HUES64 (cell line): Measurements from ENCODE around the gene CLCA2.

ENCODE experiments used
- H3K27ac ChIP-seq: 2 replicates; pipeline ENCODE4 v1.7.0; 2013; ENCODE audit warnings: low read depth, low read length, inconsistent platforms
- H3K27me3 ChIP-seq: 2 replicates; pipeline ENCODE4 v1.6.1; 2013; ENCODE audit warnings: mild to moderate bottlenecking, low read length; ENCODE audit not compliant: insufficient read depth
- H3K36me3 ChIP-seq: 2 replicates; pipeline ENCODE4 v1.6.1; 2013; ENCODE audit warnings: mild to moderate bottlenecking, low read length; ENCODE audit not compliant: insufficient read depth
- H3K4me1 ChIP-seq: 2 replicates; pipeline ENCODE4 v1.6.1; 2013; ENCODE audit warnings: mild to moderate bottlenecking, low read length, moderate library complexity; ENCODE audit not compliant: insufficient read depth
- H3K4me3 ChIP-seq: 2 replicates; pipeline ENCODE4 v1.5.1; 2013; ENCODE audit warnings: mild to moderate bottlenecking, low read length, moderate library complexity
- H3K9ac ChIP-seq: 2 replicates; pipeline ENCODE4 v1.6.1; 2013; ENCODE audit warnings: mild to moderate bottlenecking, low read depth, low read length
- H3K9me3 ChIP-seq: 2 replicates; pipeline ENCODE4 v1.6.1; 2013; ENCODE audit warnings: low read depth, low read length; ENCODE audit not compliant: insufficient read depth
- WGBS: fragments of 150-250, 120-280 bp; methylation state at CpG from one replicate; pipeline ENCODE4 v1.1.7; 2013; ENCODE audit warnings: missing lambda C conversion rate; 5-methylcytosine and 5-hydroxymethylcytosine counted together

CLCA2 gene

DNA sequence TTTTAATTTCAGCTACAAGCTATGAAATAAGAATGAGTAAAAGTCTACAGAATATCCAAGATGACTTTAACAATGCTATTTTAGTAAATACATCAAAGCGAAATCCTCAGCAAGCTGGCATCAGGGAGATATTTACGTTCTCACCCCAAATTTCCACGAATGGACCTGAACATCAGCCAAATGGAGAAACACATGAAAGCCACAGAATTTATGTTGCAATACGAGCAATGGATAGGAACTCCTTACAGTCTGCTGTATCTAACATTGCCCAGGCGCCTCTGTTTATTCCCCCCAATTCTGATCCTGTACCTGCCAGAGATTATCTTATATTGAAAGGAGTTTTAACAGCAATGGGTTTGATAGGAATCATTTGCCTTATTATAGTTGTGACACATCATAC lies 31.1 kb downstream of the CLCA2 start:
- Histone ChIP-seq H3K27me3 (no peaks in the 10 kb centered on the region), H3K27ac (no peak overlapping the region), H3K4me1 (peaks cover 3% of the 10 kb centered on the region; the same call in 1 of the 2 replicates), H3K4me3 (no peak overlapping the region), H3K9me3 (no peaks in the 10 kb centered on the region), H3K9ac (no peak overlapping the region), H3K36me3 (no peaks in the 10 kb centered on the region)
- 97% methylated on average over 5 of the region's 5 CpGs for WGBS

GRCh38 chr1:86460998-86461397 lies 37.0 kb downstream of the CLCA2 start:
- Histone ChIP-seq H3K4me1 (no peaks in the 10 kb centered on the region), H3K36me3 (no peaks in the 10 kb centered on the region), H3K9me3 (no peaks in the 10 kb centered on the region), H3K4me3 (no peak overlapping the region), H3K9ac (no peak overlapping the region), H3K27me3 (no peaks in the 10 kb centered on the region), H3K27ac (no peak overlapping the region)
- WGBS = 75% methylated on average over 1 of the region's 1 CpG

GRCh38 chr1:86461482-86461881 lies 37.5 kb downstream of the CLCA2 start:
- H3K36me3 ChIP-seq = no peaks in the 10 kb centered on the region
- no peaks in the 10 kb centered on the region for H3K4me1 ChIP-seq
- 91% methylated on average over 3 of the region's 3 CpGs for WGBS
- H3K9ac ChIP-seq = no peak overlapping the region
- H3K4me3 ChIP-seq = no peak overlapping the region
- H3K9me3 ChIP-seq = no peaks in the 10 kb centered on the region
- no peak overlapping the region for H3K27ac ChIP-seq
- no peaks in the 10 kb centered on the region for H3K27me3 ChIP-seq

- Histone ChIP-seq H3K27me3 (no peaks in the 10 kb centered on the region), H3K9ac (no peak overlapping the region), H3K36me3 (no peaks in the 10 kb centered on the region), H3K27ac (no peak overlapping the region), H3K4me3 (no peak overlapping the region), H3K9me3 (no peaks in the 10 kb centered on the region), H3K4me1 (no peaks in the 10 kb centered on the region)
- WGBS = no CpG with 5 or more reads among the region's 1 CpG
These were observed 40.8 kb downstream of the CLCA2 start for GRCh38 chr1:86464819-86465218.

- H3K36me3 ChIP-seq = no peaks in the 10 kb centered on the region
- H3K9me3 ChIP-seq = no peaks in the 10 kb centered on the region
- H3K9ac ChIP-seq = no peak overlapping the region
- no peaks in the 10 kb centered on the region for H3K27me3 ChIP-seq
- no peak overlapping the region for H3K4me3 ChIP-seq
- no peaks in the 10 kb centered on the region for H3K4me1 ChIP-seq
- no peak overlapping the region for H3K27ac ChIP-seq
- 85% methylated on average over 2 of the region's 2 CpGs for WGBS
These were observed 42.3 kb downstream of the CLCA2 start for GRCh38 chr1:86466109-86466844.

DNA sequence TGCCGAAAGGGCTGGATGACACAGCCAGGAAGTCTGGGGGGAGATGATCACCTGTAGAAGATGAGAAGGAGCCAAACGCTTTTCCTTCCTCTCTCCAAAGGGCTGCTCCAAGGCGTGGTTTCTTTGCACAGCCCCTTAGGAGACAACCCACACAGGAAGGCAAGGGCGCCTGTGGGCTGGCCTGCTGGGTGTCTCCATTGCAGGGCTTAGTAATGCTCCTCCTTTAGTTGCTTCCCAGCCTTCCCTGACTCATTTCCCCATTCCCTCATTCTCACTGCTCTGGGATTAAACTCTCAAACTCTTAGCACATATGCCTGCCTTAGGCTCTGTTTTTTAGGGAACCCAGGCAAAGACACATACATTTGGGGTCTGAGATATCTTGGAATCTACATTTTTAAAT lies 43.0 kb downstream of the CLCA2 start:
- Histone ChIP-seq H3K36me3 (no peaks in the 10 kb centered on the region), H3K4me1 (no peaks in the 10 kb centered on the region), H3K27ac (no peak overlapping the region), H3K27me3 (no peaks in the 10 kb centered on the region), H3K9me3 (no peaks in the 10 kb centered on the region), H3K4me3 (no peak overlapping the region), H3K9ac (no peak overlapping the region)
- WGBS = 89% methylated on average over 3 of the region's 4 CpGs

GRCh38 chr1:86468501-86468977 lies 44.6 kb downstream of the CLCA2 start, which contains the start of gene CLCA1:
Gene CLCA1 (plus strand): TSS chr1:86468927. CDS start chr1:86468972, 45 bp downstream.
- Histone ChIP-seq H3K9ac (no peak within 1 kb of the TSS), H3K9me3 (no peaks in the 10 kb centered on the region), H3K4me3 (no peak within 1 kb of the TSS), H3K27ac (no peak within 1 kb of the TSS), H3K36me3 (no peaks in the 10 kb centered on the region), H3K27me3 (no peaks in the 10 kb centered on the region), H3K4me1 (no peaks in the 10 kb centered on the region)
- 98% methylated on average over 4 of the region's 7 CpGs for WGBS

- Histone ChIP-seq H3K4me3 (no peak overlapping the region), H3K9ac (no peak overlapping the region), H3K9me3 (no peaks in the 10 kb centered on the region), H3K36me3 (no peaks in the 10 kb centered on the region), H3K27ac (no peak overlapping the region), H3K4me1 (no peaks in the 10 kb centered on the region), H3K27me3 (no peaks in the 10 kb centered on the region)
- 93% methylated on average over 10 of the region's 10 CpGs for WGBS
These were observed 46.9 kb downstream of the CLCA2 start for GRCh38 chr1:86470859-86471258.

GRCh38 chr1:86471291-86471690 lies 47.3 kb downstream of the CLCA2 start:
- Histone ChIP-seq H3K27me3 (no peaks in the 10 kb centered on the region), H3K9ac (no peak overlapping the region), H3K9me3 (no peaks in the 10 kb centered on the region), H3K36me3 (no peaks in the 10 kb centered on the region), H3K27ac (no peak overlapping the region), H3K4me3 (no peak overlapping the region), H3K4me1 (no peaks in the 10 kb centered on the region)

- WGBS = 83% methylated on average over 4 of the region's 4 CpGs
- Histone ChIP-seq H3K9ac (no peak overlapping the region), H3K27ac (no peak overlapping the region), H3K4me3 (no peak overlapping the region), H3K36me3 (no peaks in the 10 kb centered on the region), H3K4me1 (no peaks in the 10 kb centered on the region), H3K27me3 (no peaks in the 10 kb centered on the region), H3K9me3 (no peaks in the 10 kb centered on the region)
These were observed 48.2 kb downstream of the CLCA2 start for GRCh38 chr1:86472152-86472551.

DNA sequence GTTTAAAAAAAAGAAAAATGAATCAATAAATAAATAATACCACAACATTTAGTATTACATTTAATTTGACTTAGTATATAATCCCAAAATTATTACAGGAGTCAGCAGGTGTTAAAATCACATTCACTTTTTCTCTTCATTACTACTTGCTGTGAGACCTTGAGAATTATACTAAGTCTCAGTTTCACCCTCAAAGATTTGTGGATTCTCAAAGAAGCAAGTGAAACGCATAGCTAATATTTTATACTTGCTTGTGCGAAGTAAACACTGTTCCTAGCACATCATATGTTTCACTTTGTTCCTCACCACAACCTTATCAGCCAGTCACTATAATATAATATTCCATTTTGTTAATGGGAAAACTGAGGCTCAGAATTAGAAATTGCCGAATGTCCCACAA lies 48.8 kb downstream of the CLCA2 start:
- H3K27me3 ChIP-seq = no peaks in the 10 kb centered on the region
- no peaks in the 10 kb centered on the region for H3K36me3 ChIP-seq
- 93% methylated on average over 1 of the region's 3 CpGs for WGBS
- H3K4me1 ChIP-seq = no peaks in the 10 kb centered on the region
- no peak overlapping the region for H3K27ac ChIP-seq
- H3K4me3 ChIP-seq = no peak overlapping the region
- H3K9me3 ChIP-seq = no peaks in the 10 kb centered on the region
- no peak overlapping the region for H3K9ac ChIP-seq

DNA sequence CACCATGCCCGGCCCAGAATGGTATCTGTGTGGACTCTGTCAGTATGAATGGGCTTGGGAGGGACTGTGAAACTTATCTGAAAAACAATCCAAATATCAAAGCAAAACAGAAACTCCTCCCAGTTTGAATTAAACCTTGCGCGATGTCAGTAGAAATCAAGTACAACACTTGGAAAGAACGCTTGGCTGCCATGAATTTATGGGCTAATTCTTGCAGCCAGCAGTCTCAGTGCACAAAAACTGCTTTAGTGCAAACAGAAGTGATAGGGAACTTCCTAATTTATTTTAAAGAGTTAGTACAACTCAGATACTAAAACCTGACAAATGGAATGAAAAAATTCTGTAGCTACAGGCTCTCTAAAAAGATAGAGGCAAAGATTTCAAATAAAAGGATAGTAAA lies 53.3 kb downstream of the CLCA2 start:
- Histone ChIP-seq H3K9me3 (no peaks in the 10 kb centered on the region), H3K36me3 (no peaks in the 10 kb centered on the region), H3K4me1 (peaks cover 3% of the 10 kb centered on the region; the same call in 1 of the 2 replicates), H3K27me3 (no peaks in the 10 kb centered on the region), H3K9ac (no peak overlapping the region), H3K27ac (no peak overlapping the region), H3K4me3 (no peak overlapping the region)
- WGBS = 96% methylated on average over 4 of the region's 4 CpGs
